Smooth muscle cell (in vitro differentiated cells): ENCODE results near the gene SUSD5. TPM values are rescaled to one million over a fixed set of nuclear protein-coding genes. Genes with fewer than 3 reads are reported as not detected.
A peak's percentile ranks its signal among the peaks of the same experiment; 100 is the strongest.

Source experiments
- DNase-seq: peaks from one replicate; lab custom pipeline; 2025; ENCODE audit not compliant: unreplicated experiment; lab: John Stamatoyannopoulos, UW
- H2AFZ ChIP-seq: fragments of 200-600 bp; sonication (generic); 2 replicates; pipeline ENCODE4 v1.6.0; 2016; ENCODE audit warnings: antibody characterized with exemption, low read depth, mild to moderate bottlenecking
- H3F3A ChIP-seq: fragments of 200-600 bp; sonication (generic); 2 replicates; pipeline ENCODE4 v1.6.0; 2017; ENCODE audit warnings: antibody characterized with exemption, low read depth
- H3K27ac ChIP-seq: fragments of 200-600 bp; sonication (generic); 2 replicates; pipeline ENCODE4 v1.5.1; 2016; ENCODE audit warnings: low read depth, mild to moderate bottlenecking
- H3K27me3 ChIP-seq: fragments of 200-600 bp; sonication (generic); 2 replicates; pipeline ENCODE4 v1.6.1; 2016; ENCODE audit warnings: low read depth, mild to moderate bottlenecking
- H3K36me3 ChIP-seq: fragments of 200-600 bp; sonication (generic); 2 replicates; pipeline ENCODE4 v1.5.1; 2016; ENCODE audit warnings: low read depth
- H3K4me1 ChIP-seq: fragments of 200-600 bp; sonication (generic); 2 replicates; pipeline ENCODE4 v1.5.1; 2016; ENCODE audit warnings: low read depth
- H3K4me2 ChIP-seq: fragments of 200-600 bp; sonication (generic); 2 replicates; pipeline ENCODE4 v1.6.0; 2016; ENCODE audit warnings: mild to moderate bottlenecking
- H3K4me3 ChIP-seq: fragments of 200-600 bp; sonication (generic); 2 replicates; pipeline ENCODE4 v1.5.1; 2016; ENCODE audit warnings: mild to moderate bottlenecking
- H3K79me2 ChIP-seq: fragments of 200-600 bp; sonication (generic); 2 replicates; pipeline ENCODE4 v1.6.0; 2016; ENCODE audit warnings: low read depth, mild to moderate bottlenecking
- H3K9ac ChIP-seq: fragments of 200-600 bp; sonication (generic); 2 replicates; pipeline ENCODE4 v1.6.0; 2016; ENCODE audit warnings: low read depth
- H3K9me3 ChIP-seq: fragments of 200-600 bp; sonication (generic); replicated peaks from 2 replicates; pipeline ENCODE4 v1.5.1; 2016; ENCODE audit warnings: low read depth
- H4K20me1 ChIP-seq: fragments of 200-600 bp; sonication (generic); 2 replicates; pipeline ENCODE4 v1.6.0; 2016; ENCODE audit warnings: low read depth
- CTCF ChIP-seq: fragments of 200-600 bp; sonication (generic); IDR thresholded peaks from 2 replicates; pipeline ENCODE4 v1.5.1; 2017; ENCODE audit warnings: borderline replicate concordance, mild to moderate bottlenecking, antibody characterized with exemption; ENCODE audit not compliant: insufficient read depth, poor library complexity, severe bottlenecking
- WGBS: methylation state at CpG from one replicate; pipeline ENCODE4 v1.1.7; 2016; ENCODE audit warnings: low lambda C conversion rate; 5-methylcytosine and 5-hydroxymethylcytosine counted together
- polyA plus RNA-seq: library from polyadenylated mRNA; unstranded; fragments of >200 nt; fragmentation: Nextera tagmentation; extraction: Ambion mirVana; gene quantifications from 2 replicates; pipeline ENCODE4 v1.2.1, GENCODE V29; 2016
- total RNA-seq: library from RNA; depleted of rRNA; stranded (reverse); fragments of >200 nt; gene quantifications from 2 replicates; pipeline ENCODE4 v1.2.3, GENCODE V29; 2014

Gene SUSD5
- total and polyA plus RNA-seq, 2 experiments from 2014 or later = 1.4 to 1.6 TPM

GRCh38 chr3:33128706-33129105 lies 89.9 kb downstream of the SUSD5 start:
- H2AFZ ChIP-seq = no peak overlapping the region
- no peak overlapping the region for H3K4me3 ChIP-seq
- H3K9ac ChIP-seq = no peak overlapping the region
- WGBS = 61% methylated on average over 1 of the region's 1 CpG
- no peak for TF ChIP-seq CTCF
- H3K27ac ChIP-seq = no peak overlapping the region
- no peaks in the 10 kb centered on the region for H3K9me3 ChIP-seq
- no peaks in the 10 kb centered on the region for H3K27me3 ChIP-seq
- peaks cover 9% of the 10 kb centered on the region for H3K36me3 ChIP-seq
- H3F3A ChIP-seq = no peaks in the 10 kb centered on the region
- peak overlapping the region; percentile 42 for H3K4me2 ChIP-seq
- peaks cover 4% of the 10 kb centered on the region for H3K4me1 ChIP-seq
- peaks cover 8% of the 10 kb centered on the region for H4K20me1 ChIP-seq
- no peak for DNase-seq
- H3K79me2 ChIP-seq = no peaks in the 10 kb centered on the region

GRCh38 chr3:33125840-33126239 lies 92.8 kb downstream of the SUSD5 start:
- Histone ChIP-seq H4K20me1 (peaks cover 2% of the 10 kb centered on the region), H3K79me2 (no peaks in the 10 kb centered on the region), H3K9me3 (no peaks in the 10 kb centered on the region), H3K4me2 (no peak overlapping the region), H3K4me3 (no peak overlapping the region), H3K27ac (no peak overlapping the region), H2AFZ (no peak overlapping the region), H3K27me3 (no peaks in the 10 kb centered on the region), H3F3A (no peaks in the 10 kb centered on the region), H3K4me1 (peaks cover 4% of the 10 kb centered on the region), H3K9ac (no peak overlapping the region), H3K36me3 (peaks cover 9% of the 10 kb centered on the region)
- TF ChIP-seq CTCF = no peak
- WGBS = 100% methylated on average over 3 of the region's 3 CpGs
- no peak for DNase-seq

- Histone ChIP-seq H4K20me1 (peaks cover 12% of the 10 kb centered on the region), H3K79me2 (no peaks in the 10 kb centered on the region), H2AFZ (no peak overlapping the region), H3F3A (no peaks in the 10 kb centered on the region), H3K4me2 (no peak overlapping the region), H3K9me3 (no peaks in the 10 kb centered on the region), H3K27ac (no peak overlapping the region), H3K27me3 (no peaks in the 10 kb centered on the region), H3K4me1 (peaks cover 4% of the 10 kb centered on the region), H3K4me3 (no peak overlapping the region), H3K9ac (no peak overlapping the region), H3K36me3 (peaks cover 9% of the 10 kb centered on the region)
- DNase-seq = no peak
- TF ChIP-seq CTCF = no peak
- 95% methylated on average over 1 of the region's 1 CpG for WGBS
Observed at GRCh38 chr3:33124638-33125037, 94.0 kb downstream of the SUSD5 start.

- Histone ChIP-seq H4K20me1 (peaks cover 26% of the 10 kb centered on the region), H2AFZ (no peak overlapping the region), H3K9me3 (no peaks in the 10 kb centered on the region), H3K4me3 (no peak overlapping the region), H3K27ac (no peak overlapping the region), H3K4me1 (no peaks in the 10 kb centered on the region), H3K36me3 (peaks cover 9% of the 10 kb centered on the region), H3K9ac (no peak overlapping the region), H3K4me2 (no peak overlapping the region), H3K79me2 (peaks cover 10% of the 10 kb centered on the region), H3K27me3 (no peaks in the 10 kb centered on the region), H3F3A (no peaks in the 10 kb centered on the region)
- no peak for DNase-seq
- no peak for TF ChIP-seq CTCF
- 95% methylated on average over 5 of the region's 5 CpGs for WGBS
Observed at GRCh38 chr3:33122991-33123390, 95.6 kb downstream of the SUSD5 start.
